Large intestine (tissue), 3 donors: Measurements from ENCODE around the gene TTC6. TPM values are rescaled to one million over a fixed set of nuclear protein-coding genes. Genes with fewer than 3 reads are reported as not detected.

ENCODE experiments used
- DNase-seq, 2 donors: peaks; one replicate each; pipeline versions ENCODE4 v3.0.0 to v3.0.0-alpha.2; 2013
- H3K27ac ChIP-seq: one replicate; pipeline ENCODE4 v1.5.1; 2013; ENCODE audit warnings: low read length
- H3K27me3 ChIP-seq: 2 replicates; pipeline ENCODE4 v1.6.1; 2013; ENCODE audit warnings: low read length; ENCODE audit not compliant: control insufficient read depth, insufficient read depth
- H3K36me3 ChIP-seq: 2 replicates; pipeline ENCODE4 v1.6.1; 2013; ENCODE audit warnings: low read length; ENCODE audit not compliant: control insufficient read depth, insufficient read depth
- H3K4me1 ChIP-seq: one replicate; pipeline ENCODE4 v1.6.1; 2013; ENCODE audit warnings: low read length; ENCODE audit not compliant: control insufficient read depth, insufficient read depth
- H3K4me3 ChIP-seq: one replicate; pipeline ENCODE4 v1.5.1; 2013; ENCODE audit warnings: low read length
- H3K9me3 ChIP-seq: one replicate; pipeline ENCODE4 v1.6.1; 2013; ENCODE audit warnings: mild to moderate bottlenecking, low read depth, low read length, moderate library complexity; ENCODE audit not compliant: control insufficient read depth
- WGBS: methylation state at CpG from one replicate; pipeline ENCODE4 v1.1.5; 2013; ENCODE audit warnings: low lambda C conversion rate; ENCODE audit not compliant: insufficient coverage; 5-methylcytosine and 5-hydroxymethylcytosine counted together
- polyA plus RNA-seq: library from polyadenylated mRNA; unstranded; fragments of 120-200 nt; gene quantifications from one replicate; pipeline ENCODE4 v1.2.1, GENCODE V29; 2013

Gene TTC6
- polyA plus RNA-seq, 1 donor = 2.1 TPM

- peaks cover 74% of the 10 kb centered on the region for H3K27me3 ChIP-seq
- H3K27ac ChIP-seq = peak overlapping the region; percentile 97
- H3K36me3 ChIP-seq = peaks cover 4% of the 10 kb centered on the region
- H3K9me3 ChIP-seq = peaks cover 4% of the 10 kb centered on the region
- no CpG with 5 or more reads among the region's 58 CpGs for WGBS
- peaks cover 4% of the 10 kb centered on the region for H3K4me1 ChIP-seq
- peak overlapping the region; percentile 77 for H3K4me3 ChIP-seq
- DNase-seq = no peak
These were observed 3.4 kb upstream of the TTC6 start for GRCh38 chr14:37591941-37592481.

GRCh38 chr14:37592482-37593408 lies 2.7 kb upstream of the TTC6 start:
- H3K4me1 ChIP-seq = peaks cover 5% of the 10 kb centered on the region
- DNase-seq = peak in 1 of 2 donors; percentile 80
- peaks cover 4% of the 10 kb centered on the region for H3K9me3 ChIP-seq
- H3K27me3 ChIP-seq = peaks cover 77% of the 10 kb centered on the region
- WGBS = no CpG with 5 or more reads among the region's 42 CpGs
- peak overlapping the region; percentile 77 for H3K4me3 ChIP-seq
- H3K36me3 ChIP-seq = peaks cover 4% of the 10 kb centered on the region
- H3K27ac ChIP-seq = peak overlapping the region; percentile 97

- H3K4me1 ChIP-seq = peaks cover 5% of the 10 kb centered on the region
- DNase-seq = peak in 1 of 2 donors; percentile 60
- H3K27me3 ChIP-seq = peaks cover 77% of the 10 kb centered on the region
- H3K27ac ChIP-seq = peak overlapping the region; percentile 97
- H3K36me3 ChIP-seq = no peaks in the 10 kb centered on the region
- peak overlapping the region; percentile 77 for H3K4me3 ChIP-seq
- WGBS = 2% methylated on average over 8 of the region's 14 CpGs
- peaks cover 4% of the 10 kb centered on the region for H3K9me3 ChIP-seq
These were observed 1.8 kb upstream of the TTC6 start for GRCh38 chr14:37593511-37594237.

GRCh38 chr14:37594238-37594970 lies 1.0 kb upstream of the TTC6 start:
- H3K36me3 ChIP-seq = no peaks in the 10 kb centered on the region
- peaks cover 78% of the 10 kb centered on the region for H3K27me3 ChIP-seq
- H3K27ac ChIP-seq = peak overlapping the region; percentile 97
- peak; percentile 85 to 91 for DNase-seq
- peaks cover 5% of the 10 kb centered on the region for H3K9me3 ChIP-seq
- H3K4me1 ChIP-seq = peaks cover 5% of the 10 kb centered on the region
- WGBS = no CpG with 5 or more reads among the region's 56 CpGs
- peak overlapping the region; percentile 77 for H3K4me3 ChIP-seq

GRCh38 chr14:37595809-37596621 lies 586 bp downstream of the TTC6 start:
- no CpG with 5 or more reads among the region's 46 CpGs for WGBS
- Histone ChIP-seq H3K27me3 (peaks cover 85% of the 10 kb centered on the region), H3K9me3 (peaks cover 9% of the 10 kb centered on the region), H3K4me1 (peaks cover 10% of the 10 kb centered on the region), H3K4me3 (peak overlapping the region; percentile 45), H3K27ac (peak overlapping the region; percentile 97), H3K36me3 (no peaks in the 10 kb centered on the region)
- peak; percentile 89 to 96 for DNase-seq

- Histone ChIP-seq H3K4me3 (peak overlapping the region; percentile 53), H3K27me3 (peaks cover 85% of the 10 kb centered on the region), H3K36me3 (no peaks in the 10 kb centered on the region), H3K9me3 (peaks cover 9% of the 10 kb centered on the region), H3K4me1 (peaks cover 11% of the 10 kb centered on the region), H3K27ac (peak overlapping the region; percentile 97)
- WGBS = no CpG with 5 or more reads among the region's 7 CpGs
- peak in 1 of 2 donors; percentile 62 for DNase-seq
These were observed 1.5 kb downstream of the TTC6 start for GRCh38 chr14:37596790-37597472.

GRCh38 chr14:37597538-37597913 lies 2.1 kb downstream of the TTC6 start:
- peak; percentile 71 to 83 for DNase-seq
- H3K9me3 ChIP-seq = peaks cover 9% of the 10 kb centered on the region
- no peaks in the 10 kb centered on the region for H3K36me3 ChIP-seq
- peaks cover 83% of the 10 kb centered on the region for H3K27me3 ChIP-seq
- H3K27ac ChIP-seq = peak overlapping the region; percentile 97
- peaks cover 14% of the 10 kb centered on the region for H3K4me1 ChIP-seq
- WGBS = no CpG with 5 or more reads among the region's 20 CpGs
- peak overlapping the region; percentile 53 for H3K4me3 ChIP-seq

- Histone ChIP-seq H3K4me3 (peak overlapping the region; percentile 53), H3K4me1 (peaks cover 16% of the 10 kb centered on the region), H3K36me3 (no peaks in the 10 kb centered on the region), H3K27me3 (peaks cover 83% of the 10 kb centered on the region), H3K27ac (peak overlapping the region; percentile 97), H3K9me3 (peaks cover 9% of the 10 kb centered on the region)
- WGBS = no CpG with 5 or more reads among the region's 50 CpGs
- DNase-seq = peak; percentile 61 to 89
These were observed 2.7 kb downstream of the TTC6 start for GRCh38 chr14:37597914-37598746.
